CD14-positive monocyte (primary cell): ENCODE measurements around the gene ITGB8. TPM values are rescaled to one million over a fixed set of nuclear protein-coding genes. Genes with fewer than 3 reads are reported as not detected.

ENCODE experiments used
- DNase-seq, 3 donors: peaks; one replicate each; pipeline ENCODE4 v3.0.0-alpha.2; 2011 to 2022
- H2AFZ ChIP-seq: 2 replicates; pipeline ENCODE4 v1.6.0; 2012; ENCODE audit warnings: mild to moderate bottlenecking, low read depth, low read length, inconsistent platforms; ENCODE audit not compliant: insufficient read depth, poor library complexity, severe bottlenecking
- H3K27ac ChIP-seq, 2 donors: 1 replicate in 1 of 2; 2 replicates in 1 of 2; pipeline ENCODE4 v1.5.1; 2012 to 2013; ENCODE audit warnings: low read length in 2 of 2, control low read depth in 1 of 2, inconsistent platforms in 1 of 2, low read depth in 1 of 2, mild to moderate bottlenecking in 1 of 2
- H3K27me3 ChIP-seq, 2 donors: one replicate each; pipeline versions ENCODE4 v1.6.0 to v1.6.1; 2011 to 2013; ENCODE audit warnings: low read length in 2 of 2; ENCODE audit not compliant: control insufficient read depth in 2 of 2, insufficient read depth in 2 of 2
- H3K36me3 ChIP-seq, 2 donors: replicated peaks in 1 of 2; 1 replicate in 1 of 2; 2 replicates in 1 of 2; pipeline versions ENCODE4 v1.5.1 to v1.6.1; 2012 to 2013; ENCODE audit warnings: low read length in 2 of 2, control low read depth in 1 of 2, inconsistent platforms in 1 of 2, mild to moderate bottlenecking in 1 of 2; ENCODE audit not compliant: insufficient read depth in 2 of 2, control insufficient read depth in 1 of 2
- H3K4me1 ChIP-seq, 2 donors: 1 replicate in 1 of 2; 2 replicates in 1 of 2; pipeline versions ENCODE4 v1.5.1 to v1.6.1; 2012 to 2013; ENCODE audit warnings: low read length in 2 of 2, control low read depth in 1 of 2, inconsistent platforms in 1 of 2, mild to moderate bottlenecking in 1 of 2, moderate library complexity in 1 of 2; ENCODE audit not compliant: insufficient read depth in 2 of 2, control insufficient read depth in 1 of 2
- H3K4me2 ChIP-seq: replicated peaks from 2 replicates; pipeline ENCODE3; 2012; ENCODE audit warnings: low read length, moderate library complexity, mild to moderate bottlenecking; ENCODE audit not compliant: poor library complexity, severe bottlenecking; ENCODE audit errors: extremely low read depth
- H3K4me3 ChIP-seq, 3 experiments: fragments of 200-600 bp in 1 of 3; sonication (generic) in 1 of 3; replicated peaks in 1 of 3; 1 replicate in 2 of 3; 2 replicates in 1 of 3; pipeline ENCODE4 v1.5.1; 2011 to 2013; ENCODE audit warnings: low read length in 3 of 3, mild to moderate bottlenecking in 3 of 3, control low read depth in 2 of 3, low read depth in 2 of 3, inconsistent platforms in 1 of 3, moderate library complexity in 1 of 3
- H3K79me2 ChIP-seq: 2 replicates; pipeline ENCODE4 v1.6.0; 2012; ENCODE audit warnings: mild to moderate bottlenecking, control low read depth, inconsistent platforms, low read length, moderate library complexity; ENCODE audit not compliant: insufficient read depth
- H3K9ac ChIP-seq: 2 replicates; pipeline ENCODE4 v1.6.0; 2017; ENCODE audit warnings: low read length, mild to moderate bottlenecking; ENCODE audit not compliant: insufficient read depth, poor library complexity, severe bottlenecking
- H3K9me3 ChIP-seq, 2 donors: replicated peaks in 1 of 2; 1 replicate in 1 of 2; 2 replicates in 1 of 2; pipeline versions ENCODE4 v1.5.1 to v1.6.1; 2012 to 2013; ENCODE audit warnings: low read length in 2 of 2, control low read depth in 1 of 2; ENCODE audit not compliant: control insufficient read depth in 1 of 2, insufficient read depth in 1 of 2
- H4K20me1 ChIP-seq: 2 replicates; pipeline ENCODE4 v1.6.0; 2012; ENCODE audit warnings: mild to moderate bottlenecking, low read length, control low read depth, moderate library complexity; ENCODE audit not compliant: insufficient read depth
- H3K27ac Mint-ChIP-seq, 7 donors: one replicate each; pipeline ENCODE4 v1.8.0; 2020; ENCODE audit warnings: mild to moderate bottlenecking in 7 of 7, mixed read lengths in 7 of 7, moderate library complexity in 6 of 7, inconsistent platforms in 2 of 7
- H3K27me3 Mint-ChIP-seq, 3 donors: one replicate each; pipeline ENCODE4 v1.8.0; 2021 to 2022; ENCODE audit warnings: low read depth in 3 of 3, mild to moderate bottlenecking in 3 of 3, mixed read lengths in 3 of 3, moderate library complexity in 3 of 3, inconsistent platforms in 1 of 3
- H3K36me3 Mint-ChIP-seq, 2 donors: one replicate each; pipeline ENCODE4 v1.8.0; 2020; ENCODE audit warnings: mixed read lengths in 2 of 2, inconsistent platforms in 1 of 2, mild to moderate bottlenecking in 1 of 2
- H3K4me1 Mint-ChIP-seq: one replicate; pipeline ENCODE4 v1.8.0; 2020; ENCODE audit warnings: mild to moderate bottlenecking, mixed read lengths
- H3K4me3 Mint-ChIP-seq, 2 donors: one replicate each; pipeline ENCODE4 v1.8.0; 2020; ENCODE audit warnings: mild to moderate bottlenecking in 2 of 2, mixed read lengths in 2 of 2, moderate library complexity in 1 of 2
- H3K9me3 Mint-ChIP-seq, 7 donors: one replicate each; pipeline ENCODE4 v1.8.0; 2020 to 2022; ENCODE audit warnings: mixed read lengths in 7 of 7, mild to moderate bottlenecking in 6 of 7, moderate library complexity in 6 of 7, inconsistent platforms in 2 of 7
- WGBS: methylation state at CpG from one replicate; pipeline ENCODE4 v1.1.5; 2013; ENCODE audit warnings: missing lambda C conversion rate; ENCODE audit not compliant: insufficient coverage; 5-methylcytosine and 5-hydroxymethylcytosine counted together
- intact Hi-C, 2 donors: fragments of 100-400 bp; cut with micrococcal nuclease; formaldehyde crosslinking; loops; one replicate each; pipeline versions ENCODE4 v1.15.0 to v1.15.1; 2023
- polyA plus RNA-seq, 3 donors: library from polyadenylated mRNA; depleted of rRNA in 1 of 3; unstranded in 2 of 3; stranded (reverse) in 1 of 3; fragments of 300-500 nt in 2 of 3; fragments of >200 nt in 1 of 3; fragmentation: Illumina TruSeq in 2 of 3; gene quantifications; 1 replicate in 2 of 3; 2 replicates in 1 of 3; pipeline ENCODE4 v1.2.3, GENCODE V29; 2012 to 2021
- TF ChIP-seq, protein P1 (sequence below): fragments of 200-600 bp; IDR thresholded peaks from one replicate; pipeline ENCODE4 v1.8.0; 2022; ENCODE audit warnings: antibody characterized with exemption, mild to moderate bottlenecking

Gene ITGB8
- polyA plus RNA-seq, 3 donors, result 0.01 to 0.28 (median 0.19) TPM

DNA sequence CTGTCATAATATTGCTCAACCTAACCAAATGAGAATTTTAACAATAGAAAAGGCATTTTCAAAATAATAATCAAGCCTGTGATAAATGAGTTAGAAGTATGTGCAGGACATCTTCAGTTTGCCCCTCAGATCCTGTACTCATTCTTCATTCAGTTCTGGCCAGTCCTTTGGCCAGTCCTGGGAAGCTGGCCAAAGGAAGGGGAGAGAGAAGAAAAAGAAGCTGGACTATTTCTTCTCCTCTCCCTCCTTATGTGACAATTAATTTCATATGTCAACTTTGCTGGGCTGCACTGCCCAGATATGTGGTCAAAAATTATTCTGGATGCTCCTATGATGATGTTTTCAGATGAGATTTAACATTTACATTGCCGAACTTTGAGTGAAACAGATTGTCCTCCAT lies 31.6 kb upstream of the ITGB8 start:
- Histone ChIP-seq H3K27me3 (no peaks in the 10 kb centered on the region), H4K20me1 (no peaks in the 10 kb centered on the region), H2AFZ (no peak overlapping the region), H3K27ac (no peak overlapping the region), H3K4me2 (no peak overlapping the region), H3K36me3 (no peaks in the 10 kb centered on the region), H3K4me1 (peaks cover 0 to 3% of the 10 kb centered on the region in 2 donors), H3K4me3 (no peak overlapping the region), H3K79me2 (no peaks in the 10 kb centered on the region), H3K9me3 (no peaks in the 10 kb centered on the region), H3K9ac (no peak overlapping the region)
- no peaks in the 10 kb centered on the region for H3K36me3 Mint-ChIP-seq
- intact Hi-C loops, result no loop called here
- peaks cover 0 to 9% (median 3%) of the 10 kb centered on the region in 7 donors for H3K9me3 Mint-ChIP-seq
- H3K4me3 Mint-ChIP-seq, result no peak overlapping the region
- 100% methylated on average over 1 of the region's 1 CpG for WGBS
- no peak overlapping the region for H3K27ac Mint-ChIP-seq
- peaks cover 20% of the 10 kb centered on the region for H3K4me1 Mint-ChIP-seq
- no peaks in the 10 kb centered on the region for H3K27me3 Mint-ChIP-seq
- TF ChIP-seq, protein P1, sequence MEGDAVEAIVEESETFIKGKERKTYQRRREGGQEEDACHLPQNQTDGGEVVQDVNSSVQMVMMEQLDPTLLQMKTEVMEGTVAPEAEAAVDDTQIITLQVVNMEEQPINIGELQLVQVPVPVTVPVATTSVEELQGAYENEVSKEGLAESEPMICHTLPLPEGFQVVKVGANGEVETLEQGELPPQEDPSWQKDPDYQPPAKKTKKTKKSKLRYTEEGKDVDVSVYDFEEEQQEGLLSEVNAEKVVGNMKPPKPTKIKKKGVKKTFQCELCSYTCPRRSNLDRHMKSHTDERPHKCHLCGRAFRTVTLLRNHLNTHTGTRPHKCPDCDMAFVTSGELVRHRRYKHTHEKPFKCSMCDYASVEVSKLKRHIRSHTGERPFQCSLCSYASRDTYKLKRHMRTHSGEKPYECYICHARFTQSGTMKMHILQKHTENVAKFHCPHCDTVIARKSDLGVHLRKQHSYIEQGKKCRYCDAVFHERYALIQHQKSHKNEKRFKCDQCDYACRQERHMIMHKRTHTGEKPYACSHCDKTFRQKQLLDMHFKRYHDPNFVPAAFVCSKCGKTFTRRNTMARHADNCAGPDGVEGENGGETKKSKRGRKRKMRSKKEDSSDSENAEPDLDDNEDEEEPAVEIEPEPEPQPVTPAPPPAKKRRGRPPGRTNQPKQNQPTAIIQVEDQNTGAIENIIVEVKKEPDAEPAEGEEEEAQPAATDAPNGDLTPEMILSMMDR, result no peak
- DNase-seq, result no peak

DNA sequence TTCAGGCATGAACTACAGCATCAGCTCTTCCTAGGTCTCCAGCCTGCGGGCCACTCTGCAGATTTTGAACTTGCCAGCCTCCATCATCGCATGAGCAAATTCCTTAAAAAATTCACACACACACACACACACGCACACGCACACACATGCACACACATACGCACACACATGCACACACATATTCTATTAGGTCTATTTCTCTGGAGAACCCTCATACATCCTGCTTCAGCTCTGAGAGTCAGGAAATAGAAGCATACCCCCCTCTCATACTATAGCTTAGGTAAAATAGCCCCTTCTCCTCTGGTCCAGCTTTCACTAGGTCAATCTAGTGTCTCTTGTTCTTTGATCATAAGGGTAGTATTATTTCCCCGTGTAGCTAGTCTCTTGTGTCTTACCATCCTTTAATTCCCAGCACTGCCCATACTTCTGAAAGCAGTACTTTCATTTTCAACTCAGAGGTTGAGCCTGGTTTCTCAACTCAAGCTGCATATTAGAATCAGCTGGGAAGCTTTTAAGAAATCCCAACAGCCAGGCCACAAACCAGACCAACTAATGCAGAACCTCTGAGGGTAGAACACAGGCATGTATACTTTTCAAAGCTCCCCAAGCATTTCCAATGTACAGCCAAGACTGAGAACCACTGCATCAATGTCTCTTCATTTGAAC lies 30.9 kb upstream of the ITGB8 start:
- Mint-ChIP-seq H3K9me3 (peaks cover 0 to 8% (median 3%) of the 10 kb centered on the region in 7 donors), H3K36me3 (no peaks in the 10 kb centered on the region), H3K27ac (peak overlapping the region in 3 of 7 donors; percentile 10 to 44 (median 20)), H3K4me3 (no peak overlapping the region), H3K27me3 (no peaks in the 10 kb centered on the region), H3K4me1 (peaks cover 20% of the 10 kb centered on the region)
- Histone ChIP-seq H3K9ac (no peak overlapping the region), H3K4me3 (no peak overlapping the region), H3K27ac (no peak overlapping the region), H3K9me3 (no peaks in the 10 kb centered on the region), H3K4me1 (peaks cover 0 to 3% of the 10 kb centered on the region in 2 donors), H3K36me3 (no peaks in the 10 kb centered on the region), H3K27me3 (no peaks in the 10 kb centered on the region), H2AFZ (peak overlapping the region; percentile 31), H3K79me2 (no peaks in the 10 kb centered on the region), H4K20me1 (no peaks in the 10 kb centered on the region), H3K4me2 (no peak overlapping the region)
- TF ChIP-seq, protein P1, result no peak
- intact Hi-C loops, result loop anchor here in 1 of 2 donors (5.0 to 10.0 kb wide), 2 partner anchors 62 to 95 kb away; no protein-coding TSS in a partner anchor
- WGBS, result 67% methylated on average over 3 of the region's 6 CpGs
- peak in 2 of 3 donors; percentile 10 to 26 for DNase-seq
